Loucy (cell line): ENCODE data around the gene CCDC51.

Experiments used
- H2AFZ ChIP-seq: fragments of 200-600 bp; sonication (generic); 2 replicates; pipeline ENCODE4 v1.6.0; 2016; ENCODE audit warnings: antibody characterized with exemption, mild to moderate bottlenecking, low read length, moderate library complexity
- H3F3A ChIP-seq: fragments of 200-600 bp; 2 replicates; pipeline ENCODE4 v1.6.0; 2016; ENCODE audit warnings: antibody characterized with exemption, low read depth, mild to moderate bottlenecking
- H3K27me3 ChIP-seq: fragments of 200-600 bp; sonication (generic); 2 replicates; pipeline ENCODE4 v1.6.1; 2014; ENCODE audit warnings: low read length, mild to moderate bottlenecking; ENCODE audit not compliant: insufficient read depth, poor library complexity, severe bottlenecking
- H3K36me3 ChIP-seq: fragments of 200-600 bp; sonication (generic); 2 replicates; pipeline ENCODE4 v1.6.1; 2016; ENCODE audit warnings: low read length; ENCODE audit not compliant: insufficient read depth
- H3K4me1 ChIP-seq: fragments of 200-600 bp; sonication (generic); 2 replicates; pipeline ENCODE4 v1.5.1; 2014; ENCODE audit warnings: low read length, mild to moderate bottlenecking; ENCODE audit not compliant: insufficient read depth, poor library complexity, severe bottlenecking
- H3K4me2 ChIP-seq: fragments of 200-600 bp; sonication (generic); 2 replicates; pipeline ENCODE4 v1.6.0; 2014; ENCODE audit warnings: antibody characterized with exemption, low read length, low read depth, mild to moderate bottlenecking; ENCODE audit not compliant: poor library complexity, severe bottlenecking
- H3K4me3 ChIP-seq: fragments of 200-600 bp; sonication (generic); 2 replicates; pipeline ENCODE4 v1.5.1; 2014; ENCODE audit warnings: low read length, mild to moderate bottlenecking, mixed read lengths; ENCODE audit not compliant: poor library complexity, severe bottlenecking
- H3K79me2 ChIP-seq: fragments of 200-600 bp; sonication (generic); 2 replicates; pipeline ENCODE4 v1.6.1; 2014; ENCODE audit warnings: low read length; ENCODE audit not compliant: insufficient read depth
- H3K9ac ChIP-seq: fragments of 200-600 bp; sonication (generic); 2 replicates; pipeline ENCODE4 v1.6.0; 2014; ENCODE audit warnings: mild to moderate bottlenecking, low read depth, low read length, moderate library complexity; ENCODE audit not compliant: poor library complexity, severe bottlenecking
- H3K9me2 ChIP-seq: fragments of 200-600 bp; sonication (generic); replicated peaks from 2 replicates; pipeline ENCODE4 v1.6.1; 2016; ENCODE audit warnings: low read depth, low read length, mixed read lengths
- H3K9me3 ChIP-seq: fragments of 200-600 bp; sonication (generic); 2 replicates; pipeline ENCODE4 v1.6.1; 2014; ENCODE audit warnings: mild to moderate bottlenecking, antibody characterized with exemption, low read length, low read depth; ENCODE audit not compliant: insufficient read depth
- H4K20me1 ChIP-seq: fragments of 200-600 bp; sonication (generic); 2 replicates; pipeline ENCODE4 v1.6.0; 2014; ENCODE audit warnings: antibody characterized with exemption, low read length, mild to moderate bottlenecking; ENCODE audit not compliant: insufficient read depth, poor library complexity, severe bottlenecking
- CTCF ChIP-seq: fragments of 200-600 bp; sonication (generic); conservative IDR thresholded peaks from 2 replicates; pipeline ENCODE4 v1.5.1; 2014; ENCODE audit warnings: mild to moderate bottlenecking, antibody characterized with exemption, low read length
- EZH2phosphoT487 ChIP-seq: fragments of 200-600 bp; IDR thresholded peaks from 2 replicates; pipeline ENCODE4 v1.6.1; 2018; ENCODE audit warnings: antibody characterized with exemption, mild to moderate bottlenecking, moderate library complexity, borderline replicate concordance

The CCDC51 gene

GRCh38 chr3:48436477-48436787, 3.5 kb downstream of the CCDC51 start:
- H3K27me3 ChIP-seq = no peaks in the 10 kb centered on the region
- H3K4me3 ChIP-seq = peak overlapping the region; percentile 2
- H4K20me1 ChIP-seq = peaks cover 10% of the 10 kb centered on the region
- H3F3A ChIP-seq = no peaks in the 10 kb centered on the region
- no peaks in the 10 kb centered on the region for H3K36me3 ChIP-seq
- H3K9me3 ChIP-seq = no peaks in the 10 kb centered on the region
- TF ChIP-seq EZH2phosphoT487 (no peak), CTCF (no peak)
- H2AFZ ChIP-seq = no peak overlapping the region
- no peaks in the 10 kb centered on the region for H3K9me2 ChIP-seq
- H3K9ac ChIP-seq = peak overlapping the region; percentile 0
- peaks cover 15% of the 10 kb centered on the region for H3K4me1 ChIP-seq
- peaks cover 33% of the 10 kb centered on the region for H3K79me2 ChIP-seq
- peak overlapping the region; percentile 32 for H3K4me2 ChIP-seq

DNA sequence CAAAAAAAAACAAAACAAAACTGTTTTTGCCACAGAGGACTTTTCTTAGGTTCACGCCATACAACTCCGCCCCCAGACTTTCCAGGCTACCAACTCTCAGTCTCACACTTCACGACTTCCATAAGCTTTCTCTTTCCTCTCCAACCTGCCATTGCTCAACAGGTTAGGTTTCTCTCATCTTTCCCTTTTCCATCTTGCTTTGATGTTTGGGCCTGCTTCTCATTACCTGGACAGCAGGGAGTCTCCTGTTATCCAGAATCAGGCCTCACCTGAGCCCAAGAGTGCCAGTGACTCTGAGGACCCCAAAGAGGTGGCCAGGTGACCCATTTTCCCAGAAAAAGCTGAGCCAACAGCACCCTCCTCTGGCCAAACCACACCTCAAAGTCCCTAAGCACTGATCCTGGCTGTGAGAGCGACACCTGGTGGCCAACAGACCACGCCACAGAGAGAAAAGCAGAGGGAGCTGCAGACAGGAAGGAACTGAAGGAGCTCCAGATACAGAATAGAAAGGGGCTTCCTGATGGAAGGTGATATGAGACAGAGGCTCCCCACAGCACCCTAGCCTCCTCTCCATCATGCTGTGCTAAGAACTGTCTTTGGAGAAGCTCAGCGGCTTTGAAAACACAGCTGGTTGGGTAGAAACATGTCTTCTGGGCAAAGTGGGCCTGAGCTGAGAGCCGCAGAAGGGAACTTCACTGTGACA, 4.0 kb downstream of the CCDC51 start:
- TF ChIP-seq EZH2phosphoT487 = no peak
- peak; percentile 100 for TF ChIP-seq CTCF
- Histone ChIP-seq H2AFZ (no peak overlapping the region), H3K9me2 (no peaks in the 10 kb centered on the region), H3K9ac (peak overlapping the region; percentile 0), H3K27me3 (no peaks in the 10 kb centered on the region), H3K4me1 (peaks cover 11% of the 10 kb centered on the region), H3K4me3 (peak overlapping the region; percentile 2), H3K4me2 (peak overlapping the region; percentile 32), H3F3A (no peaks in the 10 kb centered on the region), H3K79me2 (peaks cover 28% of the 10 kb centered on the region), H3K36me3 (no peaks in the 10 kb centered on the region), H3K9me3 (no peaks in the 10 kb centered on the region), H4K20me1 (peaks cover 7% of the 10 kb centered on the region)

GRCh38 chr3:48435223-48435595, 4.7 kb downstream of the CCDC51 start:
- no peak overlapping the region for H2AFZ ChIP-seq

More at GRCh38 chr3:48435223-48435595, 4.7 kb downstream of the CCDC51 start:
- H3K36me3 ChIP-seq = no peaks in the 10 kb centered on the region
- H3K4me2 ChIP-seq = no peak overlapping the region
- no peaks in the 10 kb centered on the region for H3K27me3 ChIP-seq
- no peak overlapping the region for H3K9ac ChIP-seq
- no peaks in the 10 kb centered on the region for H3K9me3 ChIP-seq
- H4K20me1 ChIP-seq = no peaks in the 10 kb centered on the region
- H3K4me1 ChIP-seq = peaks cover 17% of the 10 kb centered on the region
- no peaks in the 10 kb centered on the region for H3F3A ChIP-seq
- H3K9me2 ChIP-seq = no peaks in the 10 kb centered on the region
- no peak for TF ChIP-seq CTCF
- TF ChIP-seq EZH2phosphoT487 = no peak
- H3K4me3 ChIP-seq = no peak overlapping the region
- H3K79me2 ChIP-seq = peaks cover 21% of the 10 kb centered on the region
